Parathyroid adenoma (tissue), 2 donors: ENCODE measurements around the gene MLPH.

Experiments
- H2AFZ ChIP-seq: fragments of 300-600 bp; sonication (generic); one replicate; pipeline ENCODE4 v1.7.0; 2017; ENCODE audit warnings: antibody characterized with exemption, mild to moderate bottlenecking
- H3K27ac ChIP-seq: fragments of 300-600 bp; sonication (generic); one replicate; pipeline ENCODE4 v1.7.0; 2017
- H3K27me3 ChIP-seq: fragments of 300-600 bp; sonication (generic); one replicate; pipeline ENCODE4 v1.7.0; 2017; ENCODE audit warnings: low read length; ENCODE audit not compliant: control insufficient read depth, insufficient read depth
- H3K36me3 ChIP-seq: fragments of 300-600 bp; sonication (generic); one replicate; pipeline ENCODE4 v1.7.0; 2017; ENCODE audit warnings: low read length; ENCODE audit not compliant: control insufficient read depth, insufficient read depth
- H3K4me1 ChIP-seq: fragments of 300-600 bp; sonication (generic); one replicate; pipeline ENCODE4 v1.7.0; 2017; ENCODE audit warnings: control low read depth
- H3K4me2 ChIP-seq: fragments of 300-600 bp; sonication (generic); one replicate; pipeline ENCODE4 v1.7.0; 2017; ENCODE audit warnings: low read length
- H3K4me3 ChIP-seq: fragments of 300-600 bp; sonication (generic); one replicate; pipeline ENCODE4 v1.7.0; 2017; ENCODE audit warnings: low read depth, low read length
- H3K79me2 ChIP-seq: fragments of 300-600 bp; sonication (generic); one replicate; pipeline ENCODE4 v1.7.0; 2017; ENCODE audit warnings: control low read depth
- H3K9ac ChIP-seq: fragments of 300-600 bp; sonication (generic); one replicate; pipeline ENCODE4 v1.7.0; 2017; ENCODE audit warnings: mild to moderate bottlenecking
- H3K9me3 ChIP-seq: fragments of 300-600 bp; sonication (generic); one replicate; pipeline ENCODE4 v1.7.0; 2017; ENCODE audit warnings: low read length; ENCODE audit not compliant: control insufficient read depth
- CTCF ChIP-seq: fragments of 300-600 bp; sonication (generic); IDR thresholded peaks from one replicate; pipeline ENCODE4 v1.7.0; 2017; ENCODE audit warnings: antibody characterized with exemption, mild to moderate bottlenecking
- donor health status: primary hyperparathyroidism.

MLPH gene

GRCh38 chr2:237556773-237557632 is 70.0 kb downstream of the MLPH start:
- no peak for TF ChIP-seq CTCF
- Histone ChIP-seq H3K27me3 (no peaks in the 10 kb centered on the region), H3K27ac (no peak overlapping the region), H3K4me2 (no peak overlapping the region), H2AFZ (no peak overlapping the region), H3K79me2 (no peaks in the 10 kb centered on the region), H3K36me3 (no peaks in the 10 kb centered on the region), H3K9me3 (no peaks in the 10 kb centered on the region), H3K4me1 (no peaks in the 10 kb centered on the region), H3K4me3 (no peak overlapping the region), H3K9ac (no peak overlapping the region)

GRCh38 chr2:237557633-237558015 is 70.6 kb downstream of the MLPH start:
- no peaks in the 10 kb centered on the region for H3K9me3 ChIP-seq
- no peaks in the 10 kb centered on the region for H3K27me3 ChIP-seq
- H3K36me3 ChIP-seq: no peaks in the 10 kb centered on the region
- no peak overlapping the region for H3K4me3 ChIP-seq
- H3K4me2 ChIP-seq: no peak overlapping the region
- H2AFZ ChIP-seq: no peak overlapping the region
- TF ChIP-seq CTCF: no peak
- no peaks in the 10 kb centered on the region for H3K4me1 ChIP-seq
- no peak overlapping the region for H3K9ac ChIP-seq
- no peak overlapping the region for H3K27ac ChIP-seq
- no peaks in the 10 kb centered on the region for H3K79me2 ChIP-seq

GRCh38 chr2:237558961-237559641 is 72.0 kb downstream of the MLPH start:
- Histone ChIP-seq H3K27me3 (no peaks in the 10 kb centered on the region), H3K27ac (no peak overlapping the region), H3K9me3 (no peaks in the 10 kb centered on the region), H3K4me3 (no peak overlapping the region), H3K4me1 (no peaks in the 10 kb centered on the region), H3K9ac (no peak overlapping the region), H3K4me2 (no peak overlapping the region), H2AFZ (no peak overlapping the region), H3K36me3 (no peaks in the 10 kb centered on the region), H3K79me2 (no peaks in the 10 kb centered on the region)
- TF ChIP-seq CTCF: no peak

- Histone ChIP-seq H3K9me3 (no peaks in the 10 kb centered on the region), H2AFZ (no peak overlapping the region), H3K36me3 (no peaks in the 10 kb centered on the region), H3K27ac (no peak overlapping the region), H3K9ac (no peak overlapping the region), H3K79me2 (no peaks in the 10 kb centered on the region), H3K4me1 (no peaks in the 10 kb centered on the region), H3K4me2 (no peak overlapping the region), H3K4me3 (no peak overlapping the region), H3K27me3 (no peaks in the 10 kb centered on the region)
- no peak for TF ChIP-seq CTCF
These were observed 74.2 kb downstream of the MLPH start for GRCh38 chr2:237561221-237561620.
